HG03558 (cell line): ENCODE results near the gene SHC1.

Experiments used
- ATAC-seq: cut with Tn5 transposase; IDR thresholded peaks from one replicate; pipeline ENCODE4 v1.9.1; 2021; ENCODE audit warnings: moderate number of reproducible peaks; ENCODE audit not compliant: unreplicated experiment; ENCODE audit errors: extremely low read depth

Gene SHC1

GRCh38 chr1:154960446-154961136 is 10.0 kb downstream of the SHC1 start:
- ATAC-seq: no peak

GRCh38 chr1:154959426-154959780 is 11.1 kb downstream of the SHC1 start:
- no peak for ATAC-seq

- no peak for ATAC-seq
These were observed 11.7 kb downstream of the SHC1 start for GRCh38 chr1:154958681-154959425.

DNA sequence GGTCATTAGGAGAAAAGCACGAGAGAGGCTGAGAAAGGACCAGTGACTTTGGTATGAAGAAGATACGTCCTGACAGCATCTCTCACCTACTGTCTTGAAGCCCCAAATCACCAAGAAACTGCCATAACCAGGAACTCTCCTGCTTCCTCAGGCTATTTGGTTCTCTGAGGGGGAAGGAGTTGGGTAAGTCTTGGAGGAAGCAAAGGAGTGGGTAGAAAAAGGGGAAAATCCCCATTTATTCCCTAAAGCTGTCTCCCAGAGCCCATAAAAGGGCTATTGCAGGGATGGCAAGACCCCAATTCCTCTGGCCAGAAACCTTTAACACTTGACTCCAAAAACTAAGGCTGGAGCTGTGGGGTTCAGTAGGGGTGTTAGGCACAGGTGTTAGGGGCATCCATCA is 12.5 kb downstream of the SHC1 start:
- no peak for ATAC-seq

- no peak for ATAC-seq
These were observed 13.4 kb downstream of the SHC1 start for GRCh38 chr1:154957091-154957657.

DNA sequence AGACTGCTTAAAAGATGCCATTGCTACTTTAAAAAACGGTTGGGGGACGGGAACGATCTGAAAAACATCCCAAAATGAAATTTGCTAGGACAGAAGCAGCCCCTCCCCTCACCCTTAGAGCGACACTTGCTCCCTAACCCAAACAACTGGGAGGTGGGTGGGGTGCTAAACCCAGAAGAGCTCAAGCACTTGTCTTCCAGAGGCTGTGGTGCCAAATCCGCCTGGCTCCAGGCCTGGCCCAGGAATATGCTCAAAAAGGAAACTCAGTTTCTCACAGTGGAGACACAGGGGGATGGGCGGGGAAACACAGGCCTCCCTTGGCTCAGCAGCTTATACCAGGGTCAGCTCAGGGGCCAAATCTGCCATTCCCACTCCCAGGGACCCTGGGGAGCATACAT is 14.0 kb downstream of the SHC1 start:
- ATAC-seq: no peak

DNA sequence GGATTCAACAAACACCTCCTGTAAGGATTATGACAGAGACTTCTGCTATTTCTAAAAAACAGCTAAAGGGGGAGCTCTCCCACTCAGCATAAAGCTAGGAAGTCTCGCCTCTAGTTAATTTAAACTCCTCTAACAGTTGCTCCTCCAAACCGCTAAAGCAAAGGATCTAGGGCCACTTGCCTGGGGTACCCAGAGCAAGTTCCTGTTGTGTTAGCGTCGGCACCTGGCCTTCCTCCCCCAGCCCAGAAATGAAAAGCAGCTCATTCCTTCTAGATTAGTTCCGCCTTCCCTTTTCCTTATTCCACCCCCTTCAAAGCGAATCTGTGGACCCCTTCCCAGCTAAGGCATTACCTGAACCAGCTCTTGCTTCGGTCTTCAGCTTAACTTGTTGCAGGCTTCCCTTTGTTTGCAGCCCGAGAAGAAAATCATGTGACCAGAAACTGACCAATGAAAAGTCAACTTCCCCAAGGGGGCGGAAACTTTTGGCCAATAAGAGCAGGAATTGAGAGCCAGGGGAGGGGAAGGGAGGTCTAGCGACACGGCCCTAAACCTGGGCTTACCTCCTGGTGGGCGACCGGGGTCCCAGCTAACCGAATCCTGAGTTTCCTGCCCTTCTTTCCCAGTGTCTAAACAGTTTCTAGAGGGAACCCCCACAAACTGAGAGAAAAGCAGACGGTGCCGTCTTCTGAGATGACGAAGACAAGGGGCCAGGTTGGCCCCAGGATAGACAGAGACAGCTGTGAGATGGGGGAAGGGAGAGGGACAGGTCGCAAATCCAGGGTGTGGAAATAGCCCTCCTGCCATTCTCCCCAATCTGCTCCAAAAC is 14.6 kb downstream of the SHC1 start, which contains the start of gene PBXIP1:
Gene PBXIP1, minus strand, starts transcription at position 382 of the 826 bp plus-strand sequence. CDS start 2,378 bp downstream, outside the sequence.
- ATAC-seq: no peak

DNA sequence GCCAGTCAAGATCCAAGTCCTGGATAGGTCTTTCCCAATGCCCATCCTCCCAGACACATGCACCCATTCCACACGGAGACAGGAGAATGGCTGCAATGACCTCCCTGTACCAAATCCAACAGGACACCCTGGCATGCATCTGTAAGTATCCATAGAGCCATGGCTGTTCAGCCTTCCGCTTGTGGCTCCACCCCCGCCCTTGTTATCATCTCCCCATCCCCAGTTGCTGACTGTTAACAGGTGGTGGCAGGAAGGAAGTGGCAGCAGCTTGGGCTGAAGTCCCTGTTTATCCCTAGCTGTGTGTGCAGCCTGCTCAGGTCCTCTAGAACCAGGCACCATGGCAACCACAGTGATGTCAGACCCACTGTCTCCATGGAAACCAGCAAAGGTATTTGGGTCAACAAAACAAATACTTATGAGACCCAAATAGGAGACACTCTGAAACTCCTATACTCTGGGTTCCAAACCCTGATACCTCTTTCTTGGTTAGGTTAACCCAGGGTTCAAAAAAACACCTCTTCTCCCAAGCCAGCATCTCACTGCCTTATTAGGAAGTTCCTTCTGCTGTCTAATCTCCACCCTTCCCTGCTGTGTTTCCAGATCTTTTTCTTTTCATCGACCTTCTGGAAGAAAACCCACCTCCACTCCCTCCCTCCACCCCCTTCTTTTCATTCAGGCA is 15.4 kb downstream of the SHC1 start:
- ATAC-seq: no peak

- ATAC-seq: no peak
These were observed 16.0 kb downstream of the SHC1 start for GRCh38 chr1:154954541-154954940.

- ATAC-seq: no peak
These were observed 16.9 kb downstream of the SHC1 start for GRCh38 chr1:154953611-154954038.

- ATAC-seq: no peak
These were observed 17.9 kb downstream of the SHC1 start for GRCh38 chr1:154952664-154953063.

DNA sequence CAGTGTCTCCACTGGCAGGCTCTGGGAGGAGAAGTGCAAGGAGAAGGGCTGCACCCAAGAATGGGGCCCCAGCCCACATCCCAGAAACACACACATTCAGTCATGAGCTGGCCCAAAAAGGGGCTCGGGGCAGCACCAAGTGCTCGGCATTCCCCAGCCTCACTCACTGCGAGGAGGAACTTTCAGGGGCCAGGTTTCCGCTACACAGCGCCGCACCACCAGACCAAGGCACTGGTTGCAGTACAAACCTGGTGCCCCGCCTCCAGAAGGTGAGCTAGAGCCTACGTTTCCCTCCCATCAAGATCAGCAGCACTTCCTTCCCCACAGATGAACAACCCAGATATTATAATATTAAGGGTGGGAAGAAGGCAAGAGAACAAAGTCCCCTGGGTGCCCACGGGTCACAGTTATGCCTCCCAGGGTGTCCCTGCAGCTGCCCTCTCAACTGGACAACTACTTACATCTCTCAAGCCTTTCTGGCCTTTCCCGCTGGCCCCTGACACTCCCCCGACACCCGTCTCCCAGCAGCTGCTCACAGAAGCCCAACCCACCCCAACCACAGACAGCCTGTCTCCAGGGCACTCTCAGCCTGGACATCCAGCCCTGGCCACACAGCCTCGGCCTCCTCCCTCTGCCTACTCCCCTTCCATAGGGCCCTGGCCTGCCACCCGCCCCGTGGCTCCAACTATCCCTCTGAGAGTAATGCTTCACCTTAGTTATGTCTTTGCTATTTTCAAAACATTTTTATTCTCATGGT is 18.5 kb downstream of the SHC1 start:
- ATAC-seq: no peak

DNA sequence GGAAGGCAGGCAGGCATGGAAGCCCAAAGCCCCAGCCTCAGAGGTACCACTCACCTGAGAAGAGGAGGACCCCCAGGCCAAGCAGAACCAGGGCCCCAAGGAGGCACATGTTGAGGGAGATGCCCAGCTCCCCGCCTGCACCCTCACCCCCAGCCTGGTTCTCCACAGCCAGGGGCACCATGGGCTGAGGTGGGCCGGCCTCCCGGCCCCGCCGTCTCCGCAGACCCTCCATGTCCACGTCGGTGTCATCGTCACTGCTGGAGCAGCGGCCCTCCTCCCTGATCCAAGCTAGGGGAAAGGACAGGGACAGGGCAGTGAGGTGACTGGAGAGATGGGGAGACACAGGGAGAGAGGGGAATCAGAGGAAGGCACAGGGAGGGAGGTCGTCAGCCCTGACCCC is 22.5 kb downstream of the SHC1 start:
- ATAC-seq: no peak

DNA sequence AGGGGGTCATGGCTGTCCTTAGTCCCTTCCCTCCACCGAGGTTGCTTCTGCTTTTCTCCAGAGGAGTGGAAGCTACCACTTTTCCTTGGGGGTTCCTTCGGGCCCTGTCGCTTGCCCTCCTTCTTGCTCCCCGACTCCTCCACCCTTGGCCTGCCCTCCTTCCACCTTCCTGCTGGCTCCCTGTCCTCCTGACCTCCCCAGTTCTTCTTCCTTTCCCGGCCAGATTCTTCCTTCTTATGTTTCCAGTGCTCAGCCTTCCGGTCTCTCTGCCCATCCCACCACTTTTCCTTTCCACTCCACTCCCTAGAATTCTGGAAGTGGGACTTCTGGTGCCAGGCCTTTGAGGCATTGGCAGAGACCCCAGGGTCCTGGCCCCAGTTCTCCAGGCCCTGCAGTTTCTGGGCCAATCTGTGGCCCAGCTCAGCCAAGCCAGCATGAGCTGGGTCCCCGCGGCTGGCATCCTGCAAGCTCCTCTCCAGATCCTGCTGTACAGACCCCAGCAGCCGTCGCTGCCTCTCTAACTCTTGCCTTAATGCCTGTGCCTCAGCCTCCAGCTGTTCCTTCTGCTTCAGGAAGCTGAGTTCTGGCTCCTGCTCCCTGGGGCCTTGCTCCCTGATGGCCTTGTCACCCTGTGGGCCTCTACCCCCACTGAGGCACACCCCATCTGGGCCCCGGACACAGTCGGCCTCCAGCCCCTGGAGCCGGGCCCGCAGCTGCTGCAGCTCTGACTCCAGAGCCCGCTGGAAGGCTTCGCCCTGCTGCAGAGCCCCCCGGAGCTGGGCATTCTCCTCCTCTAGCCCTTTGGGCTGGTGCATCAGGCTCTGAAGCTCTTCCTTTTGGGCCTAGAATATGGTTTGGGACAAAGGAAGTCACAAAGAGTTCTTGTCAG is 24.3 kb downstream of the SHC1 start:
- no peak for ATAC-seq

- no peak for ATAC-seq
These were observed 25.2 kb downstream of the SHC1 start for GRCh38 chr1:154945160-154945961.

- no peak for ATAC-seq
These were observed 26.0 kb downstream of the SHC1 start for GRCh38 chr1:154944401-154945159.
